Neural cell (in vitro differentiated cells): ENCODE data around the gene EDNRB. TPM values are rescaled to one million over a fixed set of nuclear protein-coding genes. Genes with fewer than 3 reads are reported as not detected.

ENCODE experiments used
- H2AFZ ChIP-seq: fragments of 200-600, 300-800 bp; sonication (generic), shearing (Covaris generic); 2 replicates; pipeline ENCODE4 v1.6.0; 2014; ENCODE audit warnings: low read depth, mild to moderate bottlenecking, antibody characterized with exemption, low read length, moderate library complexity
- H3F3A ChIP-seq: fragments of 200-600 bp; shearing (Covaris generic); 2 replicates; pipeline ENCODE4 v1.6.1; 2016; ENCODE audit warnings: mild to moderate bottlenecking, moderate library complexity, mixed read lengths, antibody characterized with exemption, low read length; ENCODE audit not compliant: insufficient read depth, poor library complexity, severe bottlenecking
- H3K27ac ChIP-seq: fragments of 200-600, 300-800 bp; sonication (generic), shearing (Covaris generic); 2 replicates; pipeline ENCODE4 v1.5.1; 2014; ENCODE audit warnings: mild to moderate bottlenecking, low read length, moderate library complexity
- H3K27me3 ChIP-seq: fragments of 300-800, 200-600 bp; sonication (generic), shearing (Covaris generic); 2 replicates; pipeline ENCODE4 v1.6.0; 2014; ENCODE audit warnings: mild to moderate bottlenecking, low read depth, low read length, moderate library complexity; ENCODE audit not compliant: insufficient read depth
- H3K36me3 ChIP-seq: fragments of 300-800, 200-600 bp; sonication (generic), shearing (Covaris generic); 2 replicates; pipeline ENCODE4 v1.5.1; 2014; ENCODE audit warnings: mild to moderate bottlenecking, antibody characterized with exemption, low read length, moderate library complexity; ENCODE audit not compliant: insufficient read depth
- H3K4me2 ChIP-seq: fragments of 300-800, 200-600 bp; sonication (generic), shearing (Covaris generic); 2 replicates; pipeline ENCODE4 v1.6.0; 2014; ENCODE audit warnings: mild to moderate bottlenecking, low read length
- H3K4me3 ChIP-seq: fragments of 300-800, 200-600 bp; sonication (generic), shearing (Covaris generic); 2 replicates; pipeline ENCODE4 v1.5.1; 2014; ENCODE audit warnings: mild to moderate bottlenecking, low read length, moderate library complexity
- H3K79me2 ChIP-seq: fragments of 200-600 bp; shearing (Covaris generic); replicated peaks from 2 replicates; pipeline ENCODE4 v1.6.0; 2014; ENCODE audit warnings: mild to moderate bottlenecking, low read length, moderate library complexity; ENCODE audit not compliant: insufficient read depth
- H3K9ac ChIP-seq: fragments of 300-800, 200-600 bp; sonication (generic), shearing (Covaris generic); 2 replicates; pipeline ENCODE4 v1.6.1; 2016; ENCODE audit warnings: mild to moderate bottlenecking, low read length, mixed read lengths
- H3K9me2 ChIP-seq: fragments of 200-600 bp; shearing (Covaris generic); 2 replicates; pipeline ENCODE4 v1.6.1; 2016; ENCODE audit warnings: mild to moderate bottlenecking, low read length, mixed read lengths; ENCODE audit not compliant: insufficient read depth
- H3K9me3 ChIP-seq: fragments of 200-600, 300-800 bp; sonication (generic), shearing (Covaris generic); 2 replicates; pipeline ENCODE4 v1.6.1; 2016; ENCODE audit warnings: mild to moderate bottlenecking, mixed run types, low read length, moderate library complexity, mixed read lengths
- H4K20me1 ChIP-seq: fragments of 200-600 bp; shearing (Covaris generic); 2 replicates; pipeline ENCODE4 v1.6.1; 2016; ENCODE audit warnings: mild to moderate bottlenecking, mixed run types; ENCODE audit not compliant: insufficient read depth
- CTCF ChIP-seq: fragments of 450-650 bp; IDR thresholded peaks from 2 replicates; pipeline ENCODE4 v1.5.1; 2014; ENCODE audit warnings: antibody characterized with exemption, mild to moderate bottlenecking, moderate library complexity; ENCODE audit not compliant: poor library complexity, severe bottlenecking
- EP300 ChIP-seq: fragments of 450-650 bp; conservative IDR thresholded peaks from 2 replicates; pipeline ENCODE4 v1.6.1; 2014; ENCODE audit warnings: antibody characterized with exemption, mild to moderate bottlenecking, moderate library complexity; ENCODE audit not compliant: poor library complexity, severe bottlenecking
- EZH2 ChIP-seq: fragments of 200-600, 300-800 bp; shearing (Covaris generic), sonication (generic); IDR thresholded peaks from 2 replicates; pipeline ENCODE4 v1.6.1; 2014; ENCODE audit warnings: antibody characterized with exemption, low read length, borderline replicate concordance, mild to moderate bottlenecking; ENCODE audit not compliant: insufficient read depth, poor library complexity, severe bottlenecking
- MXI1 ChIP-seq: fragments of 450-650 bp; conservative IDR thresholded peaks from 2 replicates; pipeline ENCODE4 v1.6.1; 2014; ENCODE audit warnings: antibody characterized with exemption, mild to moderate bottlenecking; ENCODE audit not compliant: poor library complexity, severe bottlenecking
- POLR2AphosphoS5 ChIP-seq: IDR thresholded peaks from 2 replicates; pipeline ENCODE4 v1.6.1; 2012
- RAD21 ChIP-seq: fragments of 450-650 bp; conservative IDR thresholded peaks from 2 replicates; pipeline ENCODE4 v1.6.1; 2014; ENCODE audit warnings: antibody characterized with exemption, mild to moderate bottlenecking, moderate library complexity
- REST ChIP-seq: IDR thresholded peaks from 2 replicates; pipeline ENCODE4 v1.6.1; 2012; ENCODE audit warnings: borderline replicate concordance
- SMC3 ChIP-seq: fragments of 450-650 bp; conservative IDR thresholded peaks from 2 replicates; pipeline ENCODE4 v1.6.1; 2014; ENCODE audit warnings: antibody characterized with exemption, mild to moderate bottlenecking, moderate library complexity; ENCODE audit not compliant: poor library complexity
- TAF1 ChIP-seq: IDR thresholded peaks from 2 replicates; pipeline ENCODE4 v1.6.1; 2012; ENCODE audit warnings: low read depth
- polyA plus RNA-seq: library from polyadenylated mRNA; depleted of rRNA; stranded (reverse); fragments of >200 nt; gene quantifications from 2 replicates; pipeline ENCODE4 v1.2.3, GENCODE V29; 2014

EDNRB gene
- polyA plus RNA-seq, 1 donor from 2014 or later, result 0.20 TPM

GRCh38 chr13:77915686-77916085 lies 2.9 kb downstream of the EDNRB start:
- Histone ChIP-seq H3K4me2 (no peak overlapping the region), H3K9me3 (no peaks in the 10 kb centered on the region), H3K36me3 (no peaks in the 10 kb centered on the region), H3F3A (no peaks in the 10 kb centered on the region), H3K9ac (no peak overlapping the region), H4K20me1 (no peaks in the 10 kb centered on the region), H3K79me2 (no peaks in the 10 kb centered on the region), H2AFZ (no peak overlapping the region), H3K4me3 (no peak overlapping the region), H3K9me2 (no peaks in the 10 kb centered on the region), H3K27ac (no peak overlapping the region), H3K27me3 (no peaks in the 10 kb centered on the region)
- TF ChIP-seq EP300 (no peak), CTCF (no peak), TAF1 (no peak), RAD21 (no peak), POLR2AphosphoS5 (no peak), REST (no peak), MXI1 (no peak), EZH2 (no peak), SMC3 (no peak)

- TF ChIP-seq EZH2 (no peak), POLR2AphosphoS5 (no peak), TAF1 (no peak), MXI1 (no peak), EP300 (no peak), SMC3 (no peak), RAD21 (no peak), CTCF (no peak), REST (no peak)
- Histone ChIP-seq H3K27ac (no peak overlapping the region), H3K9ac (no peak overlapping the region), H2AFZ (no peak overlapping the region), H3K36me3 (no peaks in the 10 kb centered on the region), H3K4me2 (no peak overlapping the region), H3K9me3 (no peaks in the 10 kb centered on the region), H4K20me1 (no peaks in the 10 kb centered on the region), H3F3A (no peaks in the 10 kb centered on the region), H3K79me2 (no peaks in the 10 kb centered on the region), H3K27me3 (no peaks in the 10 kb centered on the region), H3K9me2 (no peaks in the 10 kb centered on the region), H3K4me3 (no peak overlapping the region)
Observed at GRCh38 chr13:77913003-77913402, 5.6 kb downstream of the EDNRB start.
